Hematopoietic multipotent progenitor cell treated with erythropoietin and hydrocortisone succinate and interleukin-3 and kit ligand, for 8 days (in vitro differentiated cells): Measurements from ENCODE around the gene SEZ6L.

ENCODE experiments used
- DNase-seq: peaks from one replicate; pipeline ENCODE4 v3.0.0-alpha.2; 2015

The SEZ6L gene

GRCh38 chr22:26431261-26431995, 262.2 kb downstream of the SEZ6L start:
- DNase-seq, result no peak

- DNase-seq, result no peak
Observed at GRCh38 chr22:26432619-26433311, 263.5 kb downstream of the SEZ6L start.
